K562 (cell line): ENCODE results near the gene CUX1. TPM values are rescaled to one million over a fixed set of nuclear protein-coding genes. Genes with fewer than 3 reads are reported as not detected.

ENCODE experiments used
- CHD1 ChIP-seq: fragments of 200-600 bp; sonication (generic); IDR thresholded peaks from one replicate; pipeline ENCODE4 v1.6.1; 2012; ENCODE audit warnings: mild to moderate bottlenecking, moderate library complexity, low read length, inconsistent platforms
- CHD4 ChIP-seq: fragments of 200-600 bp; sonication (generic); IDR thresholded peaks from 3 replicates; pipeline ENCODE4 v1.6.1; 2012; ENCODE audit warnings: low read depth, mild to moderate bottlenecking, mixed read lengths, low read length, inconsistent platforms; ENCODE audit not compliant: insufficient read depth, insufficient replicate concordance, poor library complexity, severe bottlenecking
- CUX1 ChIP-seq: fragments of 200-800 bp; sonication (Bioruptor generic); IDR thresholded peaks from 2 replicates; pipeline ENCODE4 v1.6.1; 2016; ENCODE audit warnings: missing genetic modification characterization, missing compliant biosample characterization
- ETV5 ChIP-seq: sonication (generic); formaldehyde crosslinking; IDR thresholded peaks from 2 replicates; pipeline ENCODE4 v1.4.0; 2020; ENCODE audit warnings: low read depth, mild to moderate bottlenecking, missing genetic modification reagents
- NR4A1 ChIP-seq, 2 experiments: fragments of 250-450 bp in 1 of 2; fragments of 450-650 bp in 1 of 2; sonication (Bioruptor Pico) in 1 of 2; IDR thresholded peaks; 2 replicates each; pipeline versions ENCODE4 v1.4.0 to v1.6.1; 2016 to 2020; ENCODE audit warnings: mild to moderate bottlenecking in 2 of 2, missing compliant biosample characterization in 1 of 2, missing genetic modification characterization in 1 of 2, moderate library complexity in 1 of 2
- THAP12 ChIP-seq: fragments of 250-450 bp; sonication (Bioruptor Pico); IDR thresholded peaks from 2 replicates; pipeline ENCODE4 v1.9.0; 2021; ENCODE audit warnings: mild to moderate bottlenecking, inconsistent platforms
- polyA plus RNA-seq, 8 experiments: library from polyadenylated mRNA; depleted of rRNA in 4 of 8; stranded (reverse) in 5 of 8; unstranded in 3 of 8; fragments of >200 nt; fragmentation: Nextera tagmentation in 2 of 8; fragmentation: Illumina TruSeq in 1 of 8; extraction: Ambion mirVana in 2 of 8; extraction: Trizol in 1 of 8; gene quantifications; 2 replicates each; pipeline versions ENCODE4 v1.2.1 to v1.2.3, GENCODE V29; 2011 to 2014; ENCODE audit warnings: inconsistent platforms in 1 of 8, missing spikeins in 1 of 8
- total RNA-seq, 7 experiments: library from RNA; depleted of rRNA in 6 of 7; stranded (reverse); fragments of >200 nt in 6 of 7; fragmentation: Illumina TruSeq in 2 of 7; extraction: Trizol in 2 of 7; gene quantifications; 2 replicates each; pipeline versions ENCODE4 v1.2.1 to v1.2.3, GENCODE V29; 2011 to 2021; ENCODE audit warnings: low replicate concordance in 1 of 7

The CUX1 gene
- total and polyA plus RNA-seq, 9 of the 15 experiments (the other 6 are each of a cell fraction or from before 2014, with no cell fraction given), result 3.6 to 55.3 (median 25.2) TPM

GRCh38 chr7:101933688-101934121, 116.3 kb downstream of the CUX1 start (continued):
- TF ChIP-seq ETV5 (CRISPR knock-in tag), result no peak
- no peak for TF ChIP-seq CHD1
- no peak for TF ChIP-seq CUX1
- no peak for TF ChIP-seq THAP12 (CRISPR knock-in tag)
- TF ChIP-seq CHD4, result no peak
- TF ChIP-seq NR4A1 (CRISPR knock-in tag; IDR thresholded peaks at IDR 0.05), result no peak
- no peak for TF ChIP-seq NR4A1 (tag; IDR thresholded peaks at IDR 0.05)
